Activated CD8-positive, alpha-beta memory T cell treated with anti-CD3 and anti-CD28 coated beads, Interleukin-2, amount 50 U/mL, for 1 hour (primary cell): ENCODE data around the gene SEL1L3.

Experiments
- DNase-seq: peaks from one replicate; pipeline ENCODE4 v3.0.0-alpha.2; 2020; ENCODE audit errors: extremely low read depth

The SEL1L3 gene

DNA sequence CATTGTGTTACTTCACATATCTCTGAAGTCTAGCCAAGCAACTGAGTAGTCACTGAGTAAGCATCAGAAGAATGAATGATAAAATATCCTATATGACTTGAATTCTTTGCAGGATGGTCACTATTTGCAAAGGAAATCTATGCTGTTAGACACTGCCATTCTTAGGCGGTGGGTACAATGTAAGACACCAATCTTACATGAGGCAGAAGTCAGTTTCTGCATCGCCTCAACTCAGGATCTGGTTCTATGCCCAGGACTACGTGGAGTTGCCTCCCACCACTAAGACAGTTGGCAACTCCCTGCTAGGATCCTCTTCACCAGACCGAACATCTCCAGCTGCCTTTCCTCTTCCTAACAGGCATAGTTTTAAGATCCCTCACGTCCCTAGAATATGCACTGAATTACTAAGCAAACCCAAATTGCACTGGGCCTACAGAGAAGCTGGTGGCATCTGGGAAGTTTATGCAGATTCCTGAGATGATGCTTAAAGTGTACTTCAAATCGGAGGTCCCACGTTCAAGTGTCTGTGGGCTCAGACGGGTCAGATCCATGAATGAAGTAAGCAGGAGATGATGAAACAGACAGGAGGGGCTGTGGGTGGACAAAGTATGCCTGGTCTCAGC is 45.6 kb downstream of the SEL1L3 start:
- DNase-seq, result no peak

DNA sequence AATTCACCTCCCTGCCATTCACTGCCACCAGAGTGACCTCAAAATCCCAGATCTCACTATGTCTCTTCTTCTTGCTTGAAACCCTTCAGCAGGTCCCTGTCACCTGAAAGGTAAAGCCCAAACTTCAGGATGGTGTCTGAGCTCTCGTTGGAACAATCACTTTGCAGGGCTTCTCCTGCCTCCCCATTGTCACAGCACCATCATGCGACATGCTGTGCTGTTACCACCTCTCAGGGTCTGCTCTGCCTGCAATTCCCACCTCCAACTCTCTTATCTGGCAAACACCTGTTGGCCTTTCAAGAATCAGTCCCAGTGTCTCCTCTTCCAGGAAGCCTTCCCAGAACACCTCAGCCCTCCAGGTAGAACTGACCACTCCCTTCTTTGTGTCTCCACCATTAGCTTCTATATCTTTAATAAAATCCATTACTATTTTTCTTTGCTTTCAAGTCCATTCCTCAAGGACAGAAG is 46.2 kb downstream of the SEL1L3 start:
- no peak for DNase-seq

DNA sequence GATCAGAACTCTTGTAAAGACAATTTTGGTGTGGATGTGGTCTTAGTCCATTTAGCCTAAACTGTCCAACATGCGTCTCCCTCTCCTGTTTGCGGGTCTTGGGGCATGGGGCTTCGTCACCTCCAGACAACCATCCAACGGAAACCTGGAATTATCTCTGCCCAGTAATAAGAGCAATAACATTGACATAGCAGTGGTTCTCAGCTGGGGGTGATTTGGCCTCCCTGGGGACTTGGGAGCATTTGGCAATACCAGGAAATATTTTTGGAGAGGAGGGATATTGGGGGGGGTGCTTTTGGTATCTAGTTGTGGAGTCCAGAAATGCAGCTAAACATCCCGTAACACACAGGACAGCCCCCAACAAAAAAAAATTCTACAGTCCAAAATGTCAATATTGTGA is 47.2 kb downstream of the SEL1L3 start:
- no peak for DNase-seq

DNA sequence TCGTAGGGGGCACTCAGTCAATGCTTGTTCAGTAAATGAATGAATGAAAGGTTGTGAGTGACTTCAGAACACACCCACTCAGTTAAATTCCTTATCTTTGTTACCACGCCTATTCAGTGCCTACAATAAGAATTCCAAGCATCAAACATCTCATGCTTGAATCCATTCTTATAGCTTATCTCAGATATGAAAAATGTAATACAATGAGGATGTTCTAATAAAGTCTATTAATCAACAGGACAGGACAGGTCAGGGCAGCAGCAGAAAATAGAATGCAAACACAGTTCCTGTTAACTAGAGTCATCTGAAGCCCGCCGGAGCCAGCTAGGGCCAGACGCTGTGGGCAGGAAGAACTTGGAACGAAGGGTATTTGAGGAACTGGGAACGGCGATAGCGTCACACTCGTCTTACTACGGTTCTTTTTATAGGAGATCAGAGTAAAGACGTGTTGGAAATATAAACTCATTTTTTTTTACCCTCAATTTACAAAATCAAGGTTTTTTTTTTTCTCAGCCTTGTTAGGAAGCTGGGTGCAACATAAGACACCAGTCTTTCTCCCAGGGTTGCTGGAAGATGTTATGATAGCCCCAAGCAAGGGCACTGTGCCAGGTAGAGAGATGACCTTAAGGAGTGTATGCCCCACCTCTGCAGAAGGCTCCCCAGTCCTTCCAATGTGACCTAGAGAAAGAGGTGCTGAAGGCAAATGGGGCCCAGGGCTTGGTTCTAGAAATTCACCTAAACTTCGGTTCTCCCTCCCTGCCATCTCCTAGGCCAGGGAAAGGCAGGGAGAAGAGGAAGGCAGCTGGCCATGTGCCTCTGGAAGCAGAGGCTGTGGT is 48.3 kb downstream of the SEL1L3 start:
- no peak for DNase-seq

DNA sequence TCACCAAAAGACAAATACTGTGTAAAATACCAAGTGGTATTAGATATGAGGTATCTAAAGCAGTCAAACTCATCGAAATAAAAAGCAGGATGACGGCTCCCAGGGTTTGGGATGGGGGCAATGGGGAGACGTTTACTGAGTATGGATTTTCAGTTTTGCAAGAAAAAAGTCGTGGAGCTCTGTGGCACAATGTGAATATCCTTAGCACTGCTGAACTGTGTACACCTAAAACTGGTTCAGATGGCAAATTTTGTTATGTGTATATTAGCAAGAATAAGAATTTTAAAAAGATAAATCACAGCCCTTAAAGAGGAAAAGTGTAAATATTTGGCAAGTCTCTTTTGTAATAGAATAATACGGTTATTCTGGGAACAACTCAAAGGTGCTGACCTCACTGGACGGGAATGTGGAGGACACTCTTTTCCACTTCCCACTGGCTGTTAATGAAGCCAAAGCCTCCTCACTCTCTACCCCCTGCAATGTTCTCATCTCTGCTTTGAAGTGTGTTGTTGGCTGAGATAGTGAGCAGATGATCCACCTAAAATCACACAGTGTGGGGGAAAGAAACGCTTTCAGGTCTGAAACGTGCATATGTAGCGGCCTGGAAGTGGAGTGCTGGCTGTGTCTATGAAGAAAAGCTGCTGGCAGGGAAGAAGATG is 49.2 kb downstream of the SEL1L3 start:
- DNase-seq, result no peak

DNA sequence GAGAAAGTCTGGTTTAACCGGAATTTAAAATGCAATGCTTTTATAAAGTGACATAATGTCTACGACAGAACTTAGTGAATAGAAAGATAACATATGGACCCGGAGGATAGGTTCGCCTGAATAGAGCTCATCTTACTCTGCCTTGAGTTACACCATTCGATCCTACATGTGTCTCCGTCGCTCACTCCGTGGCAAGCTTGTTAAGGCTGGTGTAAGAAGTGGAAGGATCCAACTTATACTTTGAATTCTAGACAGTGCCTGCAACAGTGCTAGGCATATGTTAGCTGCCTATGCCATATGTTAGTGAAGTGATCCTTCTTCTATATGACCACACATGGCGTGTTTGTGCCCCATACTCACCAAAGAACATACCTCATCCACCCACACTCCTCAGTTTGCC is 50.9 kb downstream of the SEL1L3 start:
- DNase-seq, result no peak

- no peak for DNase-seq
Measured at GRCh38 chr4:25811374-25811690, 51.5 kb downstream of the SEL1L3 start.

DNA sequence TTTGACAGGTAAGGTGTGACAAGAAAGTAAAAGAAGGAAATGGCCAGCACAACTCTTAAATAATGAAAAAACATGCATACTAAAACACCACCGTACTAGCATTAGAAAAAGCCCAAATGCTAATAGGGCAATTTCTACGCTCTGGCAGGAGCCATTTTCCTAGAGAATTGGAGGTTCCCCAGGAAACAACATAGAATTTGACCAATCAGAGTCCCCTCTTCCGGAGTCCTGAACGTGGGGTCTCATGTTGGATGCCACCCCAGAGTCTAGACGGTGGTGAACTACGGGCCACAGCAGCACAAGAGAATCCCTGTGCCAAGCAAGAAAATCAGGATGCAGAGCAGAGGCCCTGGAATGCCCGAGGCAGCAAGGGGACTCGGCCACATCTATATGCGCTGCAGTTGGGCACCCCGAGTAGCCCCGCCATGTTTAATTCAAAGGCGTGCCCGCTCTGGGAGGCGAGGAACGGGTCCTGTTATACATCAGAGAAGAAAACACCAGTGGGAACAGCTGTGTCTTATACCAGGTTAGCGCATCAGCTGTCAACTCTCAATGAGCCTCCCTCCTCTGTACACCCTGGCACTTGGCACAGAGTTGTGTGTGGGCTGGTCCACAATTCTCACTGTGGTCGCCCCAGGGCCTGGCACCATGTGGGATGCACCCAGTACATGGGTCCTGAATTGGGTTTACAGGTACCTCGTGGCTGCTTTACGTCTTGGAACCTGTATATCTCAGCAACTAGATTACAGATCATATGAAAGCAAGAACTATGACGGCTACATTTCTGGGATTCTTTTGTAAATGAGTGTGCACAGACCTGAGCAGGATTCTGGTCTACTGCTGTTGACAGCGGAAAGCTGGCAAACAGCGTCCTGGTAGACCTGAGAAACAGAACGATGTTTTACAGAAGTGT is 52.1 kb downstream of the SEL1L3 start:
- no peak for DNase-seq

DNA sequence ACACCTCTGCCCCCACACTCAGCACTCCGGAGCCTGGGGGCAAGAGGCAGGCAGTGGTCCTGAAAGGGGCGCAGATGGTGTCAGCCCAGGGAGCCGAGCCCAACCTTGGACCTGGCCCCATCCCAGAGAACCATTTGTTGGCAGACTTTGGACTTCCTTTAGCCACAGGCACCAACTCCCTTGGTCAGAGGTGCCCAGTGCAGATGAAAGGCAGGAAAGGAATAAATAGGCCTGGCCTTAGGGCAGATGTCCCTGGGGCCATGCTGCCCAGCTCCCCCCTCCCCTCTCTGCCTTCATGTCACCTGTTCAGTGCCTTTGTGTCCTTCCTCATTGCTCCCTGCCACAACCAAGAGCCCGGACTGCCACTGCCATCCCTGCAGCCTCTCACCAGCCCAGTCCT is 52.8 kb downstream of the SEL1L3 start:
- no peak for DNase-seq

GRCh38 chr4:25807102-25807728 is 55.6 kb downstream of the SEL1L3 start:
- no peak for DNase-seq

DNA sequence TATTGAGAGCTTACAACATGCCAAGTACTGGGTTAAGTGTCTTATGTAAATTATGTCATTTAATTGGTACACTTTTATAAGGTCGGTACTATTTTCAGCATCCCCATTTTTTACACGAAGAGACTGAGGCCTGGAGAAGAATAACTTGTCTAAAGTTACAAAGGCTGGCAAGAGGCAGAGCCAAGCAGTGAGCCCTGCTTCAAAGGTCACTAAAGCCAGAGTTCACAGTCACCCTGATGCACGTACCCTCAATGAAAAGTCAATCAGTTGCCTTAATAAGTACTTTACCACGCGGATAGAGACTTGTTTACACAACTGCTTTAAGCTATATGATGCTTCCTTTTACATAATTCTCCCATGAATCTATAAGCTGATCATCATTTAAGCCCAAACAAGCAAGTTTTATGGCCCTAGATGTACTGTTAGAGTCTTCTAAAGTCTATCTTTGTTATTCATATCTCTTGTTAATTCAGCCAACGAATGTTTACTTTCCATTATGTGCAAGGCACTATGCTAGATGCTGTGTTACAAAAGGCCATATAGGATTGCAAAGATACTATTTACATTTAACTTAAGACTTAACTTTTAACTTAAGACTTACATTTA is 57.4 kb downstream of the SEL1L3 start:
- no peak for DNase-seq

- DNase-seq, result no peak
Measured at GRCh38 chr4:25803720-25804225, 59.0 kb downstream of the SEL1L3 start.

DNA sequence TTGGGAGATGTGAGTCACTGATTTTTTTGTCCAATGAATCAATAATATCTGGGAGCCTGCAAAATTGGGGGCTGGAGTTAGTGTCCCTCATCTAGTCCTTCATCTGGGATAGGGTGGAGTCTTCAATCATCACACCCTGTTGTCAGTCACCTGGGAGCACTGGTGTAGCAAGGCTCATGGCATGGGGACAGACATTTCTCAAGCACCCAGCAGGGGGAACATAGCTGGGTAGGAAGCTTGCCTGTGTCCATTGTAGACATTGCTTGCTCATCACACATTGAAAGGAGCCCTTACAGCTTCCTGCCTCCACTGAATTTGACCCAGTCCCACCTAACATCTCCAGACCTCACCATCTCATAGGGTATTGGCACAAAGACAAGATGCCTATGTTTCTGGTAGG is 61.2 kb downstream of the SEL1L3 start:
- DNase-seq, result no peak

- no peak for DNase-seq
Measured at GRCh38 chr4:25800245-25800644, 62.5 kb downstream of the SEL1L3 start.

DNA sequence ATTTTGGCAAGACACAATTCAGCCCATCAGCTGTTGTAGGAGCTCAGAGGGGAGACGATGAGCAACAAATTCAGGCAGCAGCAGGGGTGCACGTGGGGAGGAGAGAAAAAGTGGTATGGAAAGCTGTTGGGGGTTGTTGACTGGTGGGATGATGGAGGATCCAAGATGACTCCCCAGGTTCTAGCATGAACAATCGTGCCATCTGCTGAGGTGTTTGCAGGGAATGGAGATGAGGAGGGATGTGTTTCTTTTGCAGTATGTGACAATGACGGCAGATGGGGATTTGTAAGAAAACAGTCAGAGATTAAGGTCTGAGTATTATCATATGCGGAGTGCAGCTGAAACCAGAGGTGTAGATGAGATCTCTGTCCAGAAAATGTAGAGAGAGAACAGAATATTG is 63.3 kb downstream of the SEL1L3 start:
- DNase-seq, result no peak

- DNase-seq, result no peak
Measured at GRCh38 chr4:25797136-25797535, 65.7 kb downstream of the SEL1L3 start.

DNA sequence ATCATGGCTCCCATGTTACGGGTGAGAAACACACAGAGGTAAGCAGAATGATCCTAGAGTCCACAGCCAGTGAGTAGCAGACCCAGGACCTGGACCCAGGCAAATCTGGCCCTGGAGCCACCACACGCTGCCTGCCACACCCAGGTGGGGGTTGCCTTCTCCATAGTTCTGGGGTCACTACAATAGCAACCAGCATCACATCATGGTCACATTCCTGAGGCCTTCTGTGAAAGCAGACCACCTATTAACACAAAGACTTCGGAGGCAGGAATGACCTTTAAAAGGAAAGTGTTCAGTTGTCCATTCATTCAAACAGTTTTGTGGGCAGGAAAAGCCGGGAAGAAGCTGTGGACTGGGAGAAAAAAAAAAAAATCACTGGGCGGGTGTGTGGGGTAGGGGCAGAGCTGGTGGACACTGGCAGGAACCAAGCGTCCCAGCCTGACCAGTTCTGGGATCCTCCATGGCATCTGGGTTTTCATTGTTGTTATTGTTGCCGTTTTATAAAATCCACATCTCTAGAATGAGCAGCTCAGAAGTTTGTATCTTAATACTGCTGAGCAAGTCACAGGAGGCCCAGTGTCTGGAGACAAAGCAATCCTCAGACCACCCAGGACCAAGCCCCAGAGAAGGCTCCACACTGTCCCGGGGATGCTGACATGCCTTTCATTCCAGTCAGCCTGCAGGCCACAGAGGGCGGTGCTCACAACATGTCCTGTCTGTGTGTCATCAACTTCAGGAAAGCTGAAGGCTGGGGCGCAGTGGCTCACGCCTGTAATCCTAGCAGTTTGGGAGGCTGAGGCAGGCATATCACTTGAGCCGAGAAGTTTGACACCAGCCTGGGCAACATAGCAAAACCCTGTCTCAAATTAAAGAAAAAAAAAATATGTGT is 67.0 kb downstream of the SEL1L3 start:
- no peak for DNase-seq

DNA sequence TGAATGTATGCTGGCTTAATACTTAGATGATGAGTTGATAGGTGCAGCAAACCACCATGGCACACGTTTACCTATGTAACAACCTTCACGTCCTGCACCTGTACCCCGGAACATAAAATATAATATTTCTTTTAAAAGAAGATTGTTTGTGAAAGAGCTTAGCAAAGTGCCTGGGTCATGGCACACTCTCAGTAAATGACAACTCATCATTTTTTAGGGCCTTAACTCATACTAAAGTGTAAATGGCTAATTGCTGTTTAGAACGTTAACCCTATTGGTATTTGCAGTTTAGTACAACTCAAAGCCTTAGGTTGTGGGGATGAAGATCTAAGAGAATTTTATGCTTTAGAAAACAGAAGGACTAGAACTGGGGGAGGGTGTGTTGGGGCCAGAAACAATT is 67.7 kb downstream of the SEL1L3 start:
- DNase-seq, result no peak

DNA sequence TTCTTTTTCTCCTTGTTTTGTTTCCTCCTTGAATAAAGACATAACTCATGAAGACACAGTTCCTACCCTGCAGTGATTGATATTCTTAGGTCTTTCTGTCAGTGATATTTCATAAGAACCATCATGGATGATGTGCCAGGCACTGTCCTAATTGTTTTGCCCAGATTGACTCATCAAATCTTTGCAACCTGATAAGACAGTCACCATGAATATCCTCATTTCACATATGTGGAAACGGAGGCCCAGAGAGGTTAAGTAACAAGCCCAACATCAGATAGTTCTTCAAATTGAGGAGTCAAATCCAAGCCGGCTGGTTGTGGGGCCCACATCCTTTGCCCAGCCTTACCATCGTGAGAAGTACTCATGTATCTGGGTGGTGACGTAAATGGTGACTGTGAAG is 69.9 kb downstream of the SEL1L3 start:
- no peak for DNase-seq
